ENCODE results near the gene MAST4.

Gene MAST4

DNA sequence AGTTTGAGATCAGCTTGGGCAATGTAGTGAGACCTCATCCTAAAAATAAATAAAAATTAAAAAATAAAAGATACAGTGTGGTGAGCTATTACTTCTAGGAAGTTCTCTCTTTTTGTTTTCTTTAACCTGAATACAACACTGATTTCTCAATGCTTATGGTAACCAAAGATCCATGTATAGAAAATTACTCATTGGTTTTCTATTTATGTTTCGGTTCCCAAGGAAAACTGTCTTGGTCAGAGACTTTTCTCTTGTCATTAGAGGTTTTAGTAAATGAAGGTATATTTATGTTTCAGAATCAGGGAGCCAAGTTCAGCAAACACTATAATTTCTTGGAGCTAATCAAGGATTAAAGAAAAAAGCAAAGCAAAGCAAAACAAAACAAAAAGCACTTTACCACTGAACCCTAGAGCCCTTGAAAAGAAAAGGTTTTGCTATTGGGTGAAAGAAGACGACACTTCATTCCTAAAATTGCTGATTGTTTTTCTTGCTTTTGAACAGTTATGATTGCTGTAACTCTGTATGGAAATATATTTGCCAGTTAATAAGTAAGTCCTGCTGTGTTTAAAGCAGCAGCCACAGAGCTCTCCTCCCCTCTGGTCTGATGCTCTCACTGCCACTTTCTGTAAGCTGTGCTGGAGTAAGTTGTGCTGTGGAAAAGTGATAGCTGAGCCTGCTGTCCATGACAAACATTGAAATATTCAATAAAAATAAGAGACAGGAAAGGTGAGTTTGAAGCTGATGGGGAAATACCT, 302.2 kb downstream of the MAST4 start:
- DNase-seq (ENCODE audit: low read depth in 1 of 2, low spot score in 1 of 2), result no peak

DNA sequence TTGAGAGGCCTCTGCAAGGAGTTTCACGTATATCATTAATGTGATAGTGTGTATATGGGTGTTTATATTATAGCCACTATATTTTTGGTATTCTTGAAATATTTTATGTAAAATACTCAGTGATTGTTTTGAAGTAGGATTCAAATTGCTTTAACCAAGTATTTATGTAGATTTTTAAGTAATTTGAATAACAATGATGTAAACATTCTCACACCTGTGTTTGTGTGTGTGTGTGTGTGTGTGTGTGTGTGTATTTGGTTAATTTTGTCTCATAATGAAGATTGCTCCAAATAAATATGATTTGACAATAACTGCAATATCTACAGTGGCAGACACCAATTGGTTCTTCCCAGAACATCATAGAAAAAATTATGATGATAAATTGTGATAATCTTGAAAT, 307.0 kb downstream of the MAST4 start:
- no peak for DNase-seq (ENCODE audit: low read depth in 1 of 2, low spot score in 1 of 2)

DNA sequence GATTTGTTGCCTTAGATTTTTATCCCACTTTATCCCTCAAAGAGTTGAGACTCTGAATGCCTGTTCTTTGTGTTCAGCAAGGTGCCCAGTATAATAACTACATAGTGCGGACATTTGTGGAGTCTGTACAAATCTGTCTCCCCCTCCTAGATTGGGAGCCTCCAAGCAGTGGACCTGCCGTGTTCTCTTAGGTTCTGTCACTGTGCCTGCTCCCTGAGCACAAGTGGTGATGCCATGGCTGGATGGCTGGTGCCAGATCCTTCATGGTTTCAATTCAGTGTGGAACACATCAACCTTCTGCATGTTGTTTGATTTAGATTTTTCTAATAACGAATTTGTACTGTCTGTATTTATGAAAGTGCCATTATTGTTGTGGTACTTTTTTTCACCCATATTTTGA, 307.5 kb downstream of the MAST4 start:
- DNase-seq (ENCODE audit: low read depth in 1 of 2, low spot score in 1 of 2), result no peak

DNA sequence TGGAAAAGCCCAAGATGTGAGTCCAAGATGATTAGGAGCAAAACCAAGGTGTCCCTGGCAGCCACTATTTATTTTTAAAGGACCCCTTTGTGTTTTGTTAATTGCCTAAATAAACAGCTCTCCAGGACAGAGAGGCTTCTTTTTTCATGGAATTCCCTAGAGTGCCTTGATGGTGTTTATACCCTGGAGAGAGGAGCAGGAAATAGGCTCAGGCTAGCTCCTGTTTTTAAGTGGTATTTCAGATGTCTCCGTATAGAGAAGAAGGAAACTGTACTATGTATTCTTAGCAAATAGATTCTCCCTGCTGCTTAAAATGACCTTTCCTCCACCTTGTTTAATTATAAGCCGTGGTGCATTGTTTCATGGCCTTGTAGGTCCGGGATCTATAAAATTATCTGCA, 308.0 kb downstream of the MAST4 start:
- DNase-seq (ENCODE audit: low read depth in 1 of 2, low spot score in 1 of 2), result no peak

DNA sequence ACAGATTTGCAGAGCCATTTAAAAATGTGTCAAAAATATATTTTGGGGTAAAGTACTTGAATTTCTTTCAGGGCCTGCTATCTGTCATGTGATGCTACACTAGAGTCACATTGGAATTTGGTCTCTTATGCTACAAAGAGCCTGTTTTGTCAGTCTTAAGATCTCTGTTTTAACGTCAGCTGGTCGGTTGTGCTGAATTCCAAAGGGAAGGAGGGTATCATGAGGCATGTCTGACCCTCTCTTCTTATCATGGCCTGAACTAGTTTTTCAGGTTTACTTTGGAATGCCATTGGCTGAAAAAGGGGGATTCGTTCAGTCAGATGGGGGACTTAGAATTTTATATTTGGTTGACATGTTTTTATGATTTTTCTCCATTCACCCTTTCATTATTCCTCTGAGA, 309.8 kb downstream of the MAST4 start:
- DNase-seq (ENCODE audit: low read depth in 1 of 2, low spot score in 1 of 2), result no peak

DNA sequence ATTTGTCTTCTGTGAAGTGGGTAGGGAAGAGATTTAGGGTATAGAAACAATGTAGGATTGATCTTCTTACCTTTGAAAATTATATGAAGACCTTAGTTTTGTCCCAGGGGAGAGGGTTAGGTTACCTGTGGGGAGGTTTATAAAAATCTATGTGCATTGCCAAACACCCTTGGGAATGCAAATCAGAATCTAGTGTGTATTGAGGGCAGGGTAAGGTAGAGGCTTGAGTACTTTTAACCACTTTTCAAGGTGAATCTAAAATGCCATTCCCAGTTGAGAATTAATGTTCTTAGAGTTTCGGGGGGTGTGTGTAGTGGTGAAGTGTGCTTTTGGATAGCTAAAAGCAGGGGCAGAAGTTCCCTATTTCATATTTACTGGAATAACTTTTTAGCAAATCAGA, 312.0 kb downstream of the MAST4 start:
- no peak for DNase-seq (ENCODE audit: low read depth in 1 of 2, low spot score in 1 of 2)

DNA sequence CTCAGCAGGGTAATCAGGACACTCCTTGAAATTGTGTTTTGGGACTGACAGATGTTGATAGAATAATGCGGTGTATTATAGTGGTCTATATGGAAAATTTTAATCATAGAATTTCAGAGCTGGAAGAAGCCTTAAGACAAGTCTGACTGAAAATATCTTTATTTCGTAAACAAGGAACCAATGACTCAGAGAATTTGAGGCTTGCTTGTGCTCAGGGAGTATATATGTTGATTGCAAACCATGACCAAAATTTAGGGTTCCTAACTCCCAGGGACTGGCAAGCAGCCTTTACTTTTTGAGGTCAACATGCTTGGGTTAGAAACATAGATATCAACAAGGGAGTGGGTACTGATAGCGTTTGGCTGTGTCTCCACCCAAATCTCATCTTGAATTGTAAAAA, 313.2 kb downstream of the MAST4 start:
- no peak for DNase-seq (ENCODE audit: low read depth in 1 of 2, low spot score in 1 of 2)

DNA sequence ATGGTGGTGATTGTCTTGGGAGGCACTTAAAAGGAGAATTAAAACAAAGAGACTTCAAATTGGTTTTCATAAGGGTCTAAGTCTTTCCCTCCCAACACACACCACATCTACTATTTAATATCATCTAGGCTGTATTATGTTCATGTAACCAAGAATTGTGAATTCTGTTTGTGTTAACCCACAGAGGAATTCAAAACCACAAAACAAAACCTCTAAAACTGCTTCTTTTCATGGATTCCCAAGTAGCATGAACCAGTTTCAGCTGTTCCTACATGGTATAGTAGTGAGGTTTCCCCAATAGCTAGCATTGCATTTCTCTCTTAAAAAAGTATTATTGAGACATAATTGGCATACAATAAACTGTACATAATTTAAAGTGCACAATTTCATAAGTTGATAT, 316.6 kb downstream of the MAST4 start:
- no peak for DNase-seq (ENCODE audit: low read depth in 1 of 2, low spot score in 1 of 2)

DNA sequence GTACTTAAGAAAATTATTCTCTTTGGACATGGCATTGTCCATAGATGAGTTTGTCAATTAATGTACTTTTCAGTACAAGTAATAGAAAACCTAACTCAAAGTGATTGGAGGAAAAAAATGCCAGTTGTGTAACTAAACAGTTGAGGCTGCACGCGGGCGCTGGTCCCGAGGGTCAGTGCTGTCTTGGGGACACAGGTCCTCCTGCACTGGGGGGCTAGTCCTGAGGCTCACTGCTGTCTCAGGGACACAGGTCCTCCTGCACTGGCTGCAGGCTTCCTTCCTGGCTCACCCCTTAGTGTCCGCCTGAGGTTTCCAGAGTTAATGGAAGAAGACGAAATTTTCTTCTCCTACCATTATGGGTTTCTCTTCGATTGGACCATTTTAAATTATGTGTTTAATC, 319.3 kb downstream of the MAST4 start:
- no peak for DNase-seq (ENCODE audit: low read depth in 1 of 2, low spot score in 1 of 2)

GRCh38 chr5:66922881-66923280, 326.7 kb downstream of the MAST4 start:
- no peak for DNase-seq (ENCODE audit: low read depth in 1 of 2, low spot score in 1 of 2)

DNA sequence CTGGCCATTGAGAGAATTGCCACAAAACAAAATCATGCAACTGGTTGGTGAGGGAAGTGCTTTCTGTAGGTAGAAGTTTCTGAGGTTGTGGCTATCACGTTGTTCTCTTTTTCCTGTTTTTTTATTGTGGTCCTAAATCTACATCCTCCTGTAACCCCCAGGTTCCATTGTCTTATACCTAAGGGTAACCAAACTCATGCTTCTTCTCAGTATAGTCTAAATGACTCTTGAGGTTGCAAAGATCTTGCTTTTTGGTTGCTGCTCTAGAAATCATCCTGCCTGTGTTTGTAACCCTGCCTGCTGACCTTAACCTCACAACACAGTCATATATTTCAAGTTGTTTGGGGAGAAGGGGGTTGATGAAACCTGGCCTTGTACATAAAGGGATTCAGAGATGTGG, 327.3 kb downstream of the MAST4 start:
- DNase-seq (ENCODE audit: low read depth in 1 of 2, low spot score in 1 of 2), result no peak

DNA sequence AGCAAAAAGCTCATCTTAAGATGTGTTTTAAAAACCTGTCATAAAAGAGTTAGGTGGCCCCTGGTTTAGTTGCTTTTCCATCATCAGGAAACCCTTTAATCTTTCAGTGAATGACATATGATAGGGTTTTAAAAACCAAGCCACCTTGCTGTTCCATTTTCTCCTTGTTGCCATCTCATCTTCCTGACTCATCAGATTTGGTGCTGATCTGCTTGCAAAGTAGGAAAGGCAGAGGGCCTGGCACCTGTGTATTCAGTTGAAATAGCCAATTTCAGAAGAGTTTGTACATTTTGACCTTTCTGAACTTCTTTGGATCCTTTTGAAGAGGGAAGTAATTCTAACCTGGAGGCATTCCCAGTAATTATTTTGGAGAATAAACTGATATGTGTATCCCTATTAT, 327.7 kb downstream of the MAST4 start:
- no peak for DNase-seq (ENCODE audit: low read depth in 1 of 2, low spot score in 1 of 2)

- no peak for DNase-seq (ENCODE audit: low read depth in 1 of 2, low spot score in 1 of 2)
These were observed 330.9 kb downstream of the MAST4 start for GRCh38 chr5:66927140-66927539.

- no peak for DNase-seq (ENCODE audit: low read depth in 1 of 2, low spot score in 1 of 2)
These were observed 333.1 kb downstream of the MAST4 start for GRCh38 chr5:66929281-66929680.

- DNase-seq (ENCODE audit: low read depth in 1 of 2, low spot score in 1 of 2), result no peak
These were observed 333.8 kb downstream of the MAST4 start for GRCh38 chr5:66929995-66930394.

DNA sequence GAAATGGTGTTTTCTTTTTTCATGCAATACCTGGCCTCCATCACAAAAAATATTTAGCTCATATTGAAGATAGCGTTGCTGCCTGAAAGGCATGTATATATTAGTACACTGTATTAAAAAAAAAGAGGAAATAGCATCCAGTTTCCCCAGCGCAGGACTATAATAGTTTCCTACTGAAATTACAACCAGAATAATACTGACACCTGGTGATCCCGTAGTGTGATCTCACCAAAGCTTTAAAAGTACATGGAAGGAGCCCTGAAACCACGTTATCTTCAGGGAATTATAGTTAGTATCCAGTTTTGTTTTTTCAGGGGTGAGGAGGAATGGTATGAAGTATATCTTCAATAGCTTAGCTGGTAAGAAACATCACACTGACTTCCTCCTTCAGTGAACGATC, 335.5 kb downstream of the MAST4 start:
- no peak for DNase-seq (ENCODE audit: low read depth in 1 of 2, low spot score in 1 of 2)

DNA sequence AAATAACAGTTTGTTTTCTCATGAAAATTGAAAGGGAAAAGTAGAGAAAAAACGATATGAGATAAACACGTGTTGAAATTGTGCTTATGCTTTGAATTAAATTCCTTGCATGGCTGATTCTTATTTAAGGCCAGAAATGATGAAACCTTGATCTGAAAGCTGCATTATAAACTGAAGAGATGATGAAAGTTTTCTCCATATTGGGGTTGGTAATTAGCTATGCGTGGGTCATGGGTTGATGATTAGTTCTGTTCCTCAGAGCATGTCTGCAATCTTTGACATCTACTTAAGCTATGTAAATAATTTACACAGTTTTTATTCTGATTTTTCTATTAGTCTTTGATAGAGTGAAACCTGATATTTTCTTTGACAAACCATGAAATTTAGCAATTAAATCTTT, 336.3 kb downstream of the MAST4 start:
- no peak for DNase-seq (ENCODE audit: low read depth in 1 of 2, low spot score in 1 of 2)

DNA sequence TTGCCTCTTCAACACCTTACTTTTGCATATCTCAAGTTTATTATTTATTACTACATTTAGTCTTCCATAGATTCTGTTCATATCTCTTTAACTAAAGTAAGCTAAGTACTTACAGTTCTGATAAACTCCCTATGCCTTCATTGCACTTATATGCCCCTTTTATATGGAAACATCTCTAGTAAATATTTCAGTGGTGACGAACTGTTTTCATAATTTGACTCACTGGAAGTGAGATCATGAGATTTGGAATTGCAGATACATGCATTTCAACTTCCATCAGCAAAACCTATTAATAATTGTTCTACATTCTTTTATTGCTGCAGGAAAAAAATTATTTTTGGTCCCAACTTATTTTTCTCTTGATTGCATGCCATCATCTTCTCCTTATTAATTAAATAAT, 336.9 kb downstream of the MAST4 start:
- no peak for DNase-seq (ENCODE audit: low read depth in 1 of 2, low spot score in 1 of 2)

GRCh38 chr5:66939094-66939493, 342.9 kb downstream of the MAST4 start:
- DNase-seq (ENCODE audit: low read depth in 1 of 2, low spot score in 1 of 2), result no peak

DNA sequence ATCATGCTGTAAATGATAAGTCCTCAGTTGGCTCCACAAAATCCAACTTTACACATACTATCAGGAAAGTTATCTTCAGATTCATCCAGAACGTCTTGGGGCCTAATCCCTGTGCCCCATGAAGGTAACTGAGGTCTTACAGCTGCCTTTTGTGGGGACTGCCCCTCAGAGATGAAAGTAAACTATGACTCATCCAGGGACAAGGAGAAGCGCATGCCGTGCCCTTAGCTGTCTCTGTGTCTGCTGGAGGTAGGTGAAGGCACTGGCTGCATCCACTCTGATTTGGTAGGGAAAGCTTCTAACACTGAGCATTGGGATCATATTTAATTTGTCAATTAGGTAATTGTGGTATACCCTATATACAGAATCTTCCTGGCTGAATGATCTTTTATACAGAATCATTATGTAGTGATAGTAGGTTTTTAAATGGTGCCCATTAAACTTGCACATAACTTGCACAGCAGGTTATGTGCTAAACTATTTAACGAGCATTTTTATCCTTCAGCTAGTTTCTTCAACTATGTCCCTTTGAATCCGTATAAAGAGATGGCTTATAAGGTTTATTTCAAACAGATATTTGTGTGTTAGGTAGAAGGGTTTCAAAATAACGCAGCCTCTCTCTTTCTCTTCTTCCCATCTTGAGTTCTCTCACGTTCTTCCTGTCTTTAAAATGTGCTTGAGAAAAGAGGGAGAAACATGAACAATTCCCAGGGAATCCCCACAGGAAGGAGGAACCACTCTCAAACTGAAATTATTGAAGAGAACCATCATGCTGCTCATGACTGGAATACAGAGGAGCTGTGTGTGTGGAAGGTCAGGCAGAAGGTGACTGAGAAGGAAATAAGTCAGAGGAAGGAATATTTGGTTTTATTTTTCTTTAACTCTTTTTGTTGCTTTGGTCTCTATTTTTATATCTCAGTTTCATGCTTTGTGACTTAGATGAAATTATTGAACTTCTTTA, 349.5 kb downstream of the MAST4 start:
- DNase-seq (ENCODE audit: low read depth in 1 of 2, low spot score in 1 of 2), result no peak

DNA sequence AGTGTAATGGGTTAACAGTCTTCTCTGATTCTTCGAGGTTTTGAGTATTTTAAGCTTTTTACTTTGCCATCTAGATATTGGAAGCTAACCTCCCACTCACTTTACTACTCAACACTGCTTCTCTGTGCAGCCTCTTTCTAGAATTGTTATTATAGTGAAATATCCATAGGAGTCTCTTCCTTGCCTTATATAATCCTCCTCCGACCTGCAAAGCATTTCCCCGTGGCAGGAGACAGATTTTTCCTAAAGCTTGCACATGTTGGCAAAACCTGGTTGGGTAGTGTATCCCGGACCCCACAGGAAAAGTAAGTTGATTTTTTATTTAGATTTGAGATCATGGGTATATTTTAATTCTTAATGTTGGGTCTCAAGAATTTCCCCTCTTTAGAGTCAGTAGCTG, 351.3 kb downstream of the MAST4 start:
- no peak for DNase-seq (ENCODE audit: low read depth in 1 of 2, low spot score in 1 of 2)

DNA sequence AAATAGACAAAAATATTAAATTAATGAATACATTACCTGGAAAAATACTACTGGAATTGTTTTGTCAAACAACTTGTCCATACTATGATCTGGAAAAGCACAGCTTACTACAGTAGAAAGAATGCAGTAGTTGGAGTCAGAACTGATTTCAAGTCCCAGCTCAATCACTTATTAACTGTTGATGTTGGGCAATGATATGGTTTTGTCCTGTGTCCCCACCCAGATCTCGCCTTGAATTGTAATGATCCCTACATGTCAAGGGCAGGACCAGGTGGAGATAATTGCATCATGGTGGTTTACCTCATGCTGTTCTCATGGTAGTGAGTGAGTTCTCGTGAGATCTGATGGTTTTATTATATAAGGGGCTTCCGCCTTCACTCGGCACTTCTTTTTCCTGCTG, 352.9 kb downstream of the MAST4 start:
- DNase-seq (ENCODE audit: low read depth in 1 of 2, low spot score in 1 of 2), result no peak
